Measurements from ENCODE around the gene MAP1LC3B2. TPM values are rescaled to one million over a fixed set of nuclear protein-coding genes. Genes with fewer than 3 reads are reported as not detected.

MAP1LC3B2 gene
- total RNA-seq, 1 experiment from 2014 or later: 2.2 TPM

- H3K36me3 Mint-ChIP-seq: peaks cover 12% of the 10 kb centered on the region
These were observed 47.9 kb downstream of the MAP1LC3B2 start for GRCh38 chr12:116607039-116607438.

GRCh38 chr12:116609319-116610114 is 50.3 kb downstream of the MAP1LC3B2 start:
- ChIA-PET POLR2A (no interaction called here), CTCF (interaction anchor here (0.5 to 2.0 kb wide), 30 partner anchors 9 to 614 kb away, joined by 3 to 16 read pairs (median 3); partner anchors contain the start of gene MAP1LC3B2)
- Mint-ChIP-seq H3K27me3 (ENCODE audit: low read depth) (peaks cover 2% of the 10 kb centered on the region; the same call in 1 of the 2 replicates), H3K9me3 (peaks cover 17% of the 10 kb centered on the region), H3K4me1 (peaks cover 30% of the 10 kb centered on the region), H3K36me3 (peaks cover 12% of the 10 kb centered on the region), H3K27ac (no peak overlapping the region; the same call in 1 of the 2 replicates), H3K4me3 (no peak overlapping the region)
- no peak for TF ChIP-seq RORB (CRISPR knock-in tag; IDR thresholded peaks at IDR 0.05)
- 0 out of 2 replicates have a peak, but pooled peaks have one; percentile 15 for TF ChIP-seq CTCF (IDR thresholded peaks at IDR 0.05)
- TF ChIP-seq ZNF423 (CRISPR knock-in tag; IDR thresholded peaks at IDR 0.05): peak; percentile 7; the same call in 1 of the 2 replicates
- DNase-seq (ENCODE audit: low spot score): peak; percentile 50
- ATAC-seq: peak; percentile 60

More at GRCh38 chr12:116607039-116607438, 47.9 kb downstream of the MAP1LC3B2 start:
- H3K4me1 Mint-ChIP-seq: peaks cover 53% of the 10 kb centered on the region
- H3K9me3 Mint-ChIP-seq: peaks cover 14% of the 10 kb centered on the region
- H3K27me3 Mint-ChIP-seq (ENCODE audit: low read depth): peaks cover 2% of the 10 kb centered on the region; the same call in 1 of the 2 replicates
- TF ChIP-seq GTF2I (CRISPR knock-in tag; conservative IDR thresholded peaks at IDR 0.05): no peak
- no peak for TF ChIP-seq SMAD4 (CRISPR knock-in tag; IDR thresholded peaks at IDR 0.05)
- no peak for TF ChIP-seq CREB1 (CRISPR knock-in tag; IDR thresholded peaks at IDR 0.05)
- no peak for TF ChIP-seq SP1 (CRISPR knock-in tag; conservative IDR thresholded peaks at IDR 0.05)
- TF ChIP-seq OVOL2 (CRISPR knock-in tag; IDR thresholded peaks at IDR 0.05; ENCODE audit: borderline replicate concordance): no peak
- no peak for TF ChIP-seq ZSCAN18 (CRISPR knock-in tag; IDR thresholded peaks at IDR 0.05)
- TF ChIP-seq ZNF219 (CRISPR knock-in tag; IDR thresholded peaks at IDR 0.05; ENCODE audit: borderline replicate concordance): no peak
- TF ChIP-seq FOXJ3 (CRISPR knock-in tag; IDR thresholded peaks at IDR 0.05; ENCODE audit: borderline replicate concordance): no peak
- no peak for TF ChIP-seq SMAD3 (CRISPR knock-in tag; IDR thresholded peaks at IDR 0.05; ENCODE audit: borderline replicate concordance)
- TF ChIP-seq USF1 (CRISPR knock-in tag; IDR thresholded peaks at IDR 0.05): no peak
- TF ChIP-seq PRRX2 (CRISPR knock-in tag; IDR thresholded peaks at IDR 0.05): no peak
- no peak for TF ChIP-seq TEAD4 (CRISPR knock-in tag; IDR thresholded peaks at IDR 0.05)
- POLR2A ChIA-PET: interaction anchor here (1.1 kb wide), 1 partner anchor 9 kb away, joined by 3 read pairs; no protein-coding TSS in a partner anchor
- ATAC-seq (no peak), DNase-seq (ENCODE audit: low spot score) (no peak)
- H3K27ac Mint-ChIP-seq: no peak overlapping the region
- CTCF ChIA-PET: no interaction called here
- no peak overlapping the region for H3K4me3 Mint-ChIP-seq

- Mint-ChIP-seq H3K27ac (no peak overlapping the region), H3K9me3 (peaks cover 17% of the 10 kb centered on the region), H3K4me1 (peaks cover 18% of the 10 kb centered on the region), H3K4me3 (no peak overlapping the region), H3K36me3 (peaks cover 12% of the 10 kb centered on the region), H3K27me3 (ENCODE audit: low read depth) (peaks cover 2% of the 10 kb centered on the region; the same call in 1 of the 2 replicates)
- CTCF ChIA-PET: interaction anchor here (0.5 to 1.2 kb wide), 4 partner anchors 53 to 182 kb away, joined by 3 to 6 read pairs (median 4); no protein-coding TSS in a partner anchor
- POLR2A ChIA-PET: no interaction called here
- no peak for DNase-seq (ENCODE audit: low spot score)
- no peak for ATAC-seq
- TF ChIP-seq NR3C1 (CRISPR knock-in tag; conservative IDR thresholded peaks at IDR 0.05; ENCODE audit: low read depth): no peak
- no peak for TF ChIP-seq ZBTB43 (CRISPR knock-in tag; IDR thresholded peaks at IDR 0.05)
- TF ChIP-seq ZNF281 (CRISPR knock-in tag; IDR thresholded peaks at IDR 0.05): no peak
- no peak for TF ChIP-seq NR1H2 (CRISPR knock-in tag; IDR thresholded peaks at IDR 0.05)
- no peak for TF ChIP-seq AR (CRISPR knock-in tag; IDR thresholded peaks at IDR 0.05)
These were observed 51.9 kb downstream of the MAP1LC3B2 start for GRCh38 chr12:116610971-116611541.

All from WTC11 (cell line).